Measurements from ENCODE around the gene MSN.
"Not testable (repeated sequence)": the region's sequence is repeated elsewhere in the genome, so short reads cannot be mapped to it uniquely, and the experiment has no call there.

MSN gene

DNA sequence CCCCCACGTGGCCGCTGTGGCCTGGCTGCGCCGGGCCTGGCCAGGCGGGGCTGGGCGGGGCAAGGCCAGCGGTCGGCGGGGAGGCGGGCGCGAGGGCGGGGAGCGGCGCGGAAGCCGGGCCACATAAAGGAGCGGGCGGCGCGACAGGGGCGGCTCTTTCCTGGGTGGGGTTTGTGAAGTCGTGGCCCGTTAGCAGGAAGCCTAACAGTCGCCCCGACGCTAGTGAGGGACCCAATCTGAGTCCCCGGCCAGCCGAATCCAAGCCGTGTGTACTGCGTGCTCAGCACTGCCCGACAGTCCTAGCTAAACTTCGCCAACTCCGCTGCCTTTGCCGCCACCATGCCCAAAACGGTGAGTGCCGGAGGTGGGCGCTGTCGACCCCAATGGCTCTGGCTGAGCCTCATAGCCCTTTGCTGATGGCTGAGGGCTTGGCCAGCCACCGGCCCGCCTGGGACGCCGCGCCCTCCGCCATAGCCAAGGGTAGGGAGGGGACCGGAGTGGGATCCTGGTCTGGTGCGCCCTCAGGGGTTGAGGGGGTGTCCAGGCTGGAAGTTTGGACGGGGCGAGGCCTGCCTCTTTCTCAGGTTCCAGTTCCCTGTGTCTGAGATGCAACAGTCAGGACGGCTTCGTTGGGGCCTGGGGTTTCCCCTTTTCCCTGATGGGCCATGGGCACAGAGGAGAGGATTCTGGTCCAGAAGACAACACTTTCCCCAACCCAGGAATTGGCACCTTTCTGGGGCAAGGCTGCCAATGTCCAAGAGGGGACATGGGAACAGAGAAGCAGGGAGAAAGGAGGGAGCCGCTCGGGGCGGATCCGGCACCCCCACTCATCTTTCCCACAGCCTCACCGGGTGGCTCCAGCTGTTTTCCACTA lies at the start of gene MSN:
MSN (plus strand) TSS at position 152 of the 874 bp plus-strand sequence; CDS start at position 340, 188 bp downstream.
- peak; percentile 77 for DNase-seq

GRCh38 chrX:65620096-65620705 lies 47.3 kb upstream of the MSN start:
- DNase-seq: not testable (repeated sequence)

DNA sequence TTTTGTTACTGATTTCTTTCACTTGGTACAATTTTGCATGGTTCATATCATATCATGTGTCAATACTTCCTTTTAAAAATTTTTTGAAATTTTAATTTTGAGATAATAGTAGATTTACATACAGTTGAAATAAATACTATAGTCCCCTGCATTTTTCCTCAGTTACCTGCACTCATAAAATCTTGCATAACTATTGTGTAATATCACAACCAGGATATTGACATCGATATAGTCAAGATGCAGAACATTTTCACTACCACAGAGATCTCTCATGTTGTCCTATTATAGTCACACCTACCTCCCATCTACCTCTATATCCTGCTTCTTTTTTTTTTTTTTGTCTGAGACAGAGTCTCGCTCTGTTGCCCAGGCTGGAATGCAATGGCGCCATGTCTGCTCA lies 36.7 kb upstream of the MSN start:
- no peak for DNase-seq

- DNase-seq: no peak
Measured at GRCh38 chrX:65633826-65634225, 33.6 kb upstream of the MSN start.

GRCh38 chrX:65634732-65635131 lies 32.7 kb upstream of the MSN start:
- no peak for DNase-seq

GRCh38 chrX:65635378-65635777 lies 32.1 kb upstream of the MSN start:
- no peak for DNase-seq

- no peak for DNase-seq
Measured at GRCh38 chrX:65635822-65636221, 31.6 kb upstream of the MSN start.

- DNase-seq: not testable (repeated sequence)
Measured at GRCh38 chrX:65636261-65636660, 31.2 kb upstream of the MSN start.

GRCh38 chrX:65637335-65637734 lies 30.1 kb upstream of the MSN start:
- DNase-seq: no peak

DNA sequence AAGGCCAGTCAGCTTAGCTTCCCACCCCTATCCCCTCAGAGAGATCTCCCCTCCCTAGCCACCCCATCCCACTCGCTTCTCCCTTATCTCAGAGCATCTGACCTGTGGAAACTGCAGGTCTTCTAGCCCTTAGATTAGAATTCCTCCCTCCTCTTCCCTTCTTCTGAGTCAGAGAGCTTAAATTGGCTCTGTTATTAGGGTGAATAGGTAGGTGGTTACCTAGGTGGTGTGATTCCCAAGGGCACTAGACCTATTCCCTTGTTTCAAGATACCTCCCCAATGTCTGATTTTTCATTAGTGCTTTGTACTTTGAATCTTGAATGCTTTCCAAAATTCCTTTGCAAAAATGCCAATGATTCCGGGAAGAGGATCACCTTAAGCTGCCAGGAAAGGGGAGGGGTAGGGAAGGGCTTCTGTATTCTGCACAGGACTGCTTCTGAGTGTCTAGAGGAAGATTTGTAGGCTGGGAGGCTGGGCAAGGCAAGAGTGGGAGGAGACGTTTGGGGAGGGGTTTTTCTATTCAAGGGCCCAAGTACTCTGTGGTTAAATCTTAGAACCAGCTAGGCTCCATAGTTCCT lies 24.5 kb upstream of the MSN start:
- DNase-seq: no peak

GRCh38 chrX:65643531-65644052 lies 23.9 kb upstream of the MSN start:
- DNase-seq: no peak

GRCh38 chrX:65644621-65645289 lies 22.7 kb upstream of the MSN start:
- DNase-seq: peak; percentile 4

GRCh38 chrX:65647801-65648200 lies 19.7 kb upstream of the MSN start:
- no peak for DNase-seq

- no peak for DNase-seq
Measured at GRCh38 chrX:65652098-65652497, 15.4 kb upstream of the MSN start.

DNA sequence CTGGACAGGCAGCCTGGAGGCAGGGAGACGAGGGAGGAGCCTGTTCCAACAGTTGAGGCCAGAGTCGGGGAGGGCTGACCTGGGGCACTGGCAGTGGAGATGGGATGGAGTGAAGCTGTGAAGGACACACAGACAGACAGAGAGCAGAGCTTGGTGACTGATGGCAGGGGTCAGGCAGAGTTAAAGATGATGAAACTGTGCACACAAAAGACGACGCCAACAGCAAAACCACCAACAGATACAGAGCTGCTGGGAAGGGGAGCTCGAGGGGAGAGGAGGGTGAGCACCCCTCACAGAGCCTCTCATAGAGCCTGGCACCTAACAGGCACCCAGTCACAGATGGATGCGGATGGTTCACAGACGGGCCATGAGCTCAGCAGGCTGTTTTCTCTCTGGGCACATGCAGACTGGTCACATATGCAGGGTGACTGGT lies 10.4 kb upstream of the MSN start:
- not testable (repeated sequence) for DNase-seq

DNA sequence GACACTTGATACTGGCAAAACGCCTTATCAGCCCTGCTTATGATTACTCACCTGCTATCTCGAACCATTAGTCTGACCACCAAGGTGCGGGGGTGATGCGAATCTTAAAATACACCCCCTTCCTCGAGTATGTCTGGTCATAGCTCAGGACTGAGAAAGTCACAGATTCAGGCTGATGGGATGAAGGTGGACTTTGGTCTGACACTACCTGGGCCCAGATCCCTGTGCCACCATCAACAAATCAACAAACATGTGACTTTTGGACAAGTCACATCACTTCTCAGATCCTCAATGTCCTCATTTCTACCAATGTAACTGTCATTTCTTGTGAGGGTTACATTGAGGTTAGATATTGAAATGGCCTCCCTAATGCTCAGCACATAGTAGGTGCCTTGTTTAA lies 9.8 kb upstream of the MSN start:
- no peak for DNase-seq

DNA sequence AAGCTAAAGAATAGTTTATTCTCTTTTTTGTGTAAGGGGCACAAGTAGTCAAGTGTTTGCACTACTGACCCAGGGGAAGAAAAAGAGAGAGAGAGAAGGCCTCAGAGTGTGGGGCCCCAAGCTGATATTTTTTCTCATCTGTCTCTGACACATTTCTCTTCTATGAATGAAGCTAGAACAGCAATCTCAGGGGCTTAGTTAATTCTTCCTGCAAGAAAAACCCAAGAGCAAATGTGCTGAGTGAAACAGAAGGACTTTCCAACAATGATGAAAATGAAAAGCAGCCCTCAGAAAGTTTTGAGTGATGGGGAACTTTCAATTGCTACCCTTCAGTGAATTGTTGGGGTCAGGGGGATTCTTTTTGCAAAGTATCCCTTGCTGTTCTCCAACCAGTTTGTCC lies 9.2 kb upstream of the MSN start:
- DNase-seq: no peak

GRCh38 chrX:65667157-65667502 lies 324 bp upstream of the MSN start:
- DNase-seq: no peak

- DNase-seq: peak; percentile 68
Measured at GRCh38 chrX:65668377-65669310, 1.2 kb downstream of the MSN start.

GRCh38 chrX:65671286-65671685 lies 3.8 kb downstream of the MSN start:
- DNase-seq: no peak

- no peak for DNase-seq
Measured at GRCh38 chrX:65671966-65672365, 4.5 kb downstream of the MSN start.

GRCh38 chrX:65673857-65674203 lies 6.4 kb downstream of the MSN start:
- no peak for DNase-seq
